Umbilical cord (tissue), 2 donors: Measurements from ENCODE around the gene CLEC7A. TPM values are rescaled to one million over a fixed set of nuclear protein-coding genes. Genes with fewer than 3 reads are reported as not detected.

ENCODE experiments used
- DNase-seq: peaks from one replicate; pipeline ENCODE4 v3.0.0-alpha.2; 2015; ENCODE audit warnings: low spot score
- total RNA-seq: library from RNA; depleted of rRNA; stranded (reverse); fragments of >200 nt; gene quantifications from one replicate; pipeline ENCODE4 v1.2.3, GENCODE V29; 2014; ENCODE audit warnings: low replicate concordance; ENCODE audit not compliant: insufficient read depth

Gene CLEC7A
- total RNA-seq, 1 donor from 2014 or later: 26.0 TPM

GRCh38 chr12:10095971-10096370 lies 34.0 kb downstream of the CLEC7A start:
- no peak for DNase-seq

GRCh38 chr12:10094646-10095395 lies 35.2 kb downstream of the CLEC7A start:
- no peak for DNase-seq

GRCh38 chr12:10088955-10089900 lies 40.8 kb downstream of the CLEC7A start:
- DNase-seq: no peak

GRCh38 chr12:10088031-10088430 lies 42.0 kb downstream of the CLEC7A start:
- no peak for DNase-seq

- DNase-seq: no peak
These were observed 43.6 kb downstream of the CLEC7A start for GRCh38 chr12:10086387-10086786.

- no peak for DNase-seq
These were observed 45.3 kb downstream of the CLEC7A start for GRCh38 chr12:10084733-10085132.

GRCh38 chr12:10082117-10082874 lies 47.7 kb downstream of the CLEC7A start:
- DNase-seq: no peak

GRCh38 chr12:10075451-10075850 lies 54.5 kb downstream of the CLEC7A start:
- no peak for DNase-seq

GRCh38 chr12:10073261-10073660 lies 56.7 kb downstream of the CLEC7A start:
- DNase-seq: peak; percentile 51

- DNase-seq: no peak
These were observed 57.9 kb downstream of the CLEC7A start for GRCh38 chr12:10072131-10072530.

- DNase-seq: no peak
These were observed 59.6 kb downstream of the CLEC7A start for GRCh38 chr12:10070380-10070779.

- no peak for DNase-seq
These were observed 60.0 kb downstream of the CLEC7A start for GRCh38 chr12:10069976-10070375.

- DNase-seq: peak; percentile 59
These were observed 60.9 kb downstream of the CLEC7A start for GRCh38 chr12:10069099-10069498.

- DNase-seq: peak; percentile 38
These were observed 61.4 kb downstream of the CLEC7A start for GRCh38 chr12:10068644-10069043.

GRCh38 chr12:10067942-10068341 lies 62.1 kb downstream of the CLEC7A start:
- peak; percentile 54 for DNase-seq

- no peak for DNase-seq
These were observed 62.7 kb downstream of the CLEC7A start for GRCh38 chr12:10067264-10067663.

Other genes starting within 250 kb of the CLEC7A start
- gene KLRF2, start 248.7 kb downstream of the CLEC7A start, total RNA-seq: not detected
- not detected for gene CLEC2A, start 197.8 kb downstream of the CLEC7A start, total RNA-seq
- 18.1 TPM for gene CLEC12A, start 158.8 kb downstream of the CLEC7A start, total RNA-seq
- gene CLEC1B, start 131.1 kb downstream of the CLEC7A start, total RNA-seq: 9.4 TPM
- 7.9 TPM for gene CLEC12B, start 119.6 kb downstream of the CLEC7A start, total RNA-seq
- gene CLEC9A, start 99.5 kb downstream of the CLEC7A start, total RNA-seq: 36.4 TPM
- 3.1 TPM for gene CLEC1A, start 31.2 kb downstream of the CLEC7A start, total RNA-seq
- gene OLR1, start 41.9 kb upstream of the CLEC7A start, total RNA-seq: 14.9 TPM
- gene TMEM52B, start 48.8 kb upstream of the CLEC7A start, total RNA-seq: 0.48 TPM
- gene GABARAPL1, start 82.7 kb upstream of the CLEC7A start, total RNA-seq: 69.1 TPM
- gene KLRD1, start 177.7 kb upstream of the CLEC7A start, total RNA-seq: 5.1 TPM